K562 (cell line): ENCODE results near the gene METTL25B. TPM values are rescaled to one million over a fixed set of nuclear protein-coding genes. Genes with fewer than 3 reads are reported as not detected.

Experiments used
- ATF7 ChIP-seq: fragments of 450-650 bp; IDR thresholded peaks from 2 replicates; pipeline ENCODE4 v1.7.1; 2014; ENCODE audit warnings: mild to moderate bottlenecking, moderate library complexity
- BRD4 ChIP-seq: fragments of 200-600 bp; sonication (generic); IDR thresholded peaks from 2 replicates; pipeline ENCODE4 v1.6.1; 2017; ENCODE audit warnings: inconsistent platforms
- CSDE1 ChIP-seq, 2 experiments: fragments of 450-650 bp; IDR thresholded peaks; 2 replicates each; pipeline ENCODE4 v1.6.1; 2016; ENCODE audit warnings: mild to moderate bottlenecking in 1 of 2
- E2F5 ChIP-seq: sonication (generic); formaldehyde crosslinking; IDR thresholded peaks from 2 replicates; pipeline ENCODE4 v1.8.0; 2022; ENCODE audit warnings: mild to moderate bottlenecking, missing genetic modification reagents
- EWSR1 ChIP-seq: fragments of 450-650 bp; IDR thresholded peaks from 2 replicates; pipeline ENCODE4 v1.6.1; 2018; ENCODE audit warnings: borderline replicate concordance, mild to moderate bottlenecking, low read depth, moderate library complexity; ENCODE audit not compliant: partially characterized antibody
- HDAC8 ChIP-seq: fragments of 450-650 bp; IDR thresholded peaks from 2 replicates; pipeline ENCODE4 v1.6.1; 2016; ENCODE audit warnings: mild to moderate bottlenecking, missing genetic modification characterization, moderate library complexity, missing compliant biosample characterization
- HMGN3 ChIP-seq: IDR thresholded peaks from 2 replicates; pipeline ENCODE4 v1.6.1; 2011; ENCODE audit warnings: borderline replicate concordance, low read depth, mild to moderate bottlenecking, mixed read lengths, low read length; ENCODE audit not compliant: insufficient read length; ENCODE audit errors: extremely low read depth
- KAT7 ChIP-seq: sonication (generic); formaldehyde crosslinking; IDR thresholded peaks from 2 replicates; pipeline ENCODE4 v1.8.0; 2022; ENCODE audit warnings: missing genetic modification reagents, mild to moderate bottlenecking, borderline replicate concordance
- MCM3 ChIP-seq: fragments of 450-650 bp; IDR thresholded peaks from 2 replicates; pipeline ENCODE4 v1.6.1; 2016
- MEIS2 ChIP-seq: fragments of 450-650 bp; IDR thresholded peaks from 2 replicates; pipeline ENCODE4 v1.6.1; 2014; ENCODE audit warnings: mild to moderate bottlenecking; ENCODE audit not compliant: partially characterized antibody
- MYNN ChIP-seq, 2 experiments: sonication (generic); formaldehyde crosslinking in 1 of 2; IDR thresholded peaks; 2 replicates each; pipeline versions ENCODE4 v1.5.0 to v1.6.1; 2016 to 2020; ENCODE audit warnings: antibody characterized with exemption in 1 of 2, missing genetic modification reagents in 1 of 2
- NEUROD1 ChIP-seq: fragments of 150-350 bp; IDR thresholded peaks from 2 replicates; pipeline ENCODE4 v1.6.1; 2014; ENCODE audit warnings: borderline replicate concordance, low read length, low read depth; ENCODE audit not compliant: partially characterized antibody
- NFATC3 ChIP-seq: fragments of 450-650 bp; IDR thresholded peaks from 2 replicates; pipeline ENCODE4 v1.6.1; 2017; ENCODE audit warnings: mild to moderate bottlenecking
- PHF20 ChIP-seq: fragments of 450-650 bp; IDR thresholded peaks from 2 replicates; pipeline ENCODE4 v1.6.1; 2018; ENCODE audit not compliant: partially characterized antibody
- PRMT5 ChIP-seq: sonication (generic); formaldehyde crosslinking; IDR thresholded peaks from 2 replicates; pipeline ENCODE4 v1.5.0; 2020; ENCODE audit warnings: missing genetic modification reagents
- RCOR1 ChIP-seq, 2 experiments: IDR thresholded peaks; 2 replicates each; pipeline ENCODE4 v1.6.1; 2012; ENCODE audit warnings: low read depth in 2 of 2, low read length in 2 of 2, borderline replicate concordance in 1 of 2, improper control_type of control experiment in 1 of 2
- SRSF1 ChIP-seq: fragments of 200-400 bp; formaldehyde crosslinking; IDR thresholded peaks from 2 replicates; pipeline ENCODE4 v1.6.1; 2017; ENCODE audit warnings: mild to moderate bottlenecking, low read depth, low read length, moderate library complexity
- SRSF3 ChIP-seq: fragments of 200-400 bp; formaldehyde crosslinking; IDR thresholded peaks from 2 replicates; pipeline ENCODE4 v1.6.1; 2016; ENCODE audit warnings: mild to moderate bottlenecking, low read length, moderate library complexity; ENCODE audit not compliant: insufficient read depth
- TAF9B ChIP-seq: fragments of 450-650 bp; IDR thresholded peaks from 2 replicates; pipeline ENCODE4 v1.6.1; 2018; ENCODE audit warnings: mild to moderate bottlenecking; ENCODE audit not compliant: partially characterized antibody
- ZBTB17 ChIP-seq: fragments of 450-650 bp; formaldehyde crosslinking; IDR thresholded peaks from 2 replicates; pipeline ENCODE4 v1.4.0; 2020; ENCODE audit warnings: mild to moderate bottlenecking
- ZC3H4 ChIP-seq: sonication (generic); formaldehyde crosslinking; IDR thresholded peaks from 2 replicates; pipeline ENCODE4 v1.9.0; 2021; ENCODE audit warnings: missing genetic modification reagents, borderline replicate concordance
- ZNF232 ChIP-seq: sonication (generic); formaldehyde crosslinking; IDR thresholded peaks from 2 replicates; pipeline ENCODE4 v1.8.0; 2022; ENCODE audit warnings: mild to moderate bottlenecking, missing genetic modification reagents
- ZNF263 ChIP-seq: sonication (generic); formaldehyde crosslinking; IDR thresholded peaks from 2 replicates; pipeline ENCODE4 v1.8.0; 2022; ENCODE audit warnings: mild to moderate bottlenecking, missing genetic modification reagents, borderline replicate concordance
- ZNF347 ChIP-seq: fragments of 450-650 bp; formaldehyde crosslinking; IDR thresholded peaks from 2 replicates; pipeline ENCODE4 v1.4.0; 2020; ENCODE audit warnings: low read depth, mild to moderate bottlenecking, moderate library complexity
- ZNF785 ChIP-seq: fragments of 250-450 bp; sonication (Bioruptor Pico); IDR thresholded peaks from 2 replicates; pipeline ENCODE4 v1.4.0; 2020; ENCODE audit warnings: mild to moderate bottlenecking
- polyA plus RNA-seq, 8 experiments: library from polyadenylated mRNA; depleted of rRNA in 4 of 8; stranded (reverse) in 5 of 8; unstranded in 3 of 8; fragments of >200 nt; fragmentation: Nextera tagmentation in 2 of 8; fragmentation: Illumina TruSeq in 1 of 8; extraction: Ambion mirVana in 2 of 8; extraction: Trizol in 1 of 8; gene quantifications; 2 replicates each; pipeline versions ENCODE4 v1.2.1 to v1.2.3, GENCODE V29; 2011 to 2014; ENCODE audit warnings: inconsistent platforms in 1 of 8, missing spikeins in 1 of 8
- total RNA-seq, 7 experiments: library from RNA; depleted of rRNA in 6 of 7; stranded (reverse); fragments of >200 nt in 6 of 7; fragmentation: Illumina TruSeq in 2 of 7; extraction: Trizol in 2 of 7; gene quantifications; 2 replicates each; pipeline versions ENCODE4 v1.2.1 to v1.2.3, GENCODE V29; 2011 to 2021; ENCODE audit warnings: low replicate concordance in 1 of 7
- TF ChIP-seq, protein P1 (sequence below): fragments of 250-450 bp; sonication (Bioruptor Pico); IDR thresholded peaks from 2 replicates; pipeline ENCODE4 v1.4.0; 2020; ENCODE audit warnings: mild to moderate bottlenecking, moderate library complexity

METTL25B gene
- total and polyA plus RNA-seq, 9 of the 15 experiments (the other 6 are each of a cell fraction or from before 2014, with no cell fraction given) = 7.7 to 48.3 (median 33.1) TPM

DNA sequence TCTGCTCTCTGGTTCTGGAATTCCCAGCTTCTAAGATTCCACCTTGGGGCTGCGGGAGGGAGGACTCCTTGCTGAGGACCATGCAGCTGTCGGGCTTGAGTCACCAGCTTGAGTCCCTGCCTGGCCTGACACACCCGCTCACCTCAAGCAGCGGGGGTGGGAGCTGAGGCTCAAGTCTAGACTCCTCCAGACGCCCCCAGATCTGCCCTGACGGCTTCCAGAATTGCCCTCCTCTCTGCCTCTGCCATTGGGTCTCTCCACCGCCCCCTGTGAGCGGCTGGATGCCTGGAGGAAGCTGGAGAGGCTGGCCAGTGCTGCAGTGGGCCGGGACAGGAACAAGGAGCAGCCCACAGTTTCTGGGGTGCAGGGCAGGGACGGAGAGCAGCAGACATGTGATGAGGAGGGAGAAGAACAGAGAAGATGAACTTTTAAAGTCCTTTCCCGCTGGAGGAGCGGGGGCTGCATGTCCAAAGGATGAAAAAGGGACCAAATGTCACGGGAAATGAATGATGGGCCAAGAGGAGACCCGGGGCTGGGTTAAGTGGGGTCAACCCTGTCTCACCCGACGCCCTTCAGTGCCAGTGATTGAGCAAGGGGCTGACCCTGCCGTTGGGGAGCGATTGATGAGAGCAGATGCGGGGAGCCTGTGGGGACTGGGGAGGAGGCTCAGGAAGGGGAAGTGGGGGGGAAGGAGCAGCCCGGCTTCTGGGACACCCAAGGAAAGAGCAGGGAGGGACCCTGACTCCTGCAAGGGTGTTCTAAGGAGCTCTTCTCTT, 36.4 kb upstream of the METTL25B start (continued):
- TF ChIP-seq TAF9B (no peak), ZNF785 (CRISPR knock-in tag) (no peak), PHF20 (no peak), HDAC8 (no peak), ATF7 (no peak), NEUROD1 (no peak), BRD4 (no peak), ZNF347 (CRISPR knock-in tag) (no peak), CSDE1 (IDR thresholded peaks at IDR 0.05) (no peak), SRSF3 (no peak), PRMT5 (CRISPR knock-in tag) (no peak), ZC3H4 (CRISPR knock-in tag) (no peak), MYNN (IDR thresholded peaks at IDR 0.05) (no peak), MYNN (CRISPR knock-in tag; IDR thresholded peaks at IDR 0.05) (no peak), NFATC3 (no peak), EWSR1 (no peak), ZBTB17 (CRISPR knock-in tag) (no peak), KAT7 (no peak), ZNF232 (CRISPR knock-in tag) (no peak), RCOR1 (IDR thresholded peaks at IDR 0.05; ENCODE audit: borderline replicate concordance in 1 of 2, low read depth in 2 of 2, low read length in 2 of 2) (no peak), SRSF1 (no peak), ZNF263 (CRISPR knock-in tag) (peak; percentile 92), E2F5 (CRISPR knock-in tag) (no peak), MCM3 (no peak), HMGN3 (peak; percentile 9), MEIS2 (peak; percentile 57)
- TF ChIP-seq, protein P1, sequence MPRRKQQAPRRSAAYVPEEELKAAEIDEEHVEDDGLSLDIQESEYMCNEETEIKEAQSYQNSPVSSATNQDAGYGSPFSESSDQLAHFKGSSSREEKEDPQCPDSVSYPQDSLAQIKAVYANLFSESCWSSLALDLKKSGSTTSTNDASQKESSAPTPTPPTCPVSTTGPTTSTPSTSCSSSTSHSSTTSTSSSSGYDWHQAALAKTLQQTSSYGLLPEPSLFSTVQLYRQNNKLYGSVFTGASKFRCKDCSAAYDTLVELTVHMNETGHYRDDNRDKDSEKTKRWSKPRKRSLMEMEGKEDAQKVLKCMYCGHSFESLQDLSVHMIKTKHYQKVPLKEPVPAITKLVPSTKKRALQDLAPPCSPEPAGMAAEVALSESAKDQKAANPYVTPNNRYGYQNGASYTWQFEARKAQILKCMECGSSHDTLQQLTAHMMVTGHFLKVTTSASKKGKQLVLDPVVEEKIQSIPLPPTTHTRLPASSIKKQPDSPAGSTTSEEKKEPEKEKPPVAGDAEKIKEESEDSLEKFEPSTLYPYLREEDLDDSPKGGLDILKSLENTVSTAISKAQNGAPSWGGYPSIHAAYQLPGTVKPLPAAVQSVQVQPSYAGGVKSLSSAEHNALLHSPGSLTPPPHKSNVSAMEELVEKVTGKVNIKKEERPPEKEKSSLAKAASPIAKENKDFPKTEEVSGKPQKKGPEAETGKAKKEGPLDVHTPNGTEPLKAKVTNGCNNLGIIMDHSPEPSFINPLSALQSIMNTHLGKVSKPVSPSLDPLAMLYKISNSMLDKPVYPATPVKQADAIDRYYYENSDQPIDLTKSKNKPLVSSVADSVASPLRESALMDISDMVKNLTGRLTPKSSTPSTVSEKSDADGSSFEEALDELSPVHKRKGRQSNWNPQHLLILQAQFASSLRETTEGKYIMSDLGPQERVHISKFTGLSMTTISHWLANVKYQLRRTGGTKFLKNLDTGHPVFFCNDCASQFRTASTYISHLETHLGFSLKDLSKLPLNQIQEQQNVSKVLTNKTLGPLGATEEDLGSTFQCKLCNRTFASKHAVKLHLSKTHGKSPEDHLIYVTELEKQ (CRISPR knock-in tag) = no peak
